ENCODE results near the gene C21orf58. TPM values are rescaled to one million over a fixed set of nuclear protein-coding genes. Genes with fewer than 3 reads are reported as not detected.

The C21orf58 gene
- total RNA-seq, 6 donors from 2014 or later: 3.2 to 35.6 (median 6.7) TPM

GRCh38 chr21:46274797-46275390, 48.8 kb downstream of the C21orf58 start:
- DNase-seq: no peak
- peak in 1 of 2 donors; percentile 20 for ATAC-seq (ENCODE audit: low FRiP score in 2 of 2)
- 97% methylated on average over 11 of the region's 11 CpGs for WGBS, 2 donors
- Histone ChIP-seq H3K4me3 (no peak overlapping the region), H3K9me3 (no peaks in the 10 kb centered on the region), H3K27ac (no peak overlapping the region), H3K4me1 (no peaks in the 10 kb centered on the region), H3K36me3 (peaks cover 60 to 100% (median 93%) of the 10 kb centered on the region in 4 donors), H3K27me3 (no peaks in the 10 kb centered on the region)
- TF ChIP-seq EP300 (IDR thresholded peaks at IDR 0.05) (no peak), POLR2A (IDR thresholded peaks at IDR 0.05) (no peak), CTCF (IDR thresholded peaks at IDR 0.05) (no peak), POLR2AphosphoS5 (IDR thresholded peaks at IDR 0.05) (no peak)

- WGBS, 2 donors: 96% methylated on average over 14 of the region's 14 CpGs
- Histone ChIP-seq H3K36me3 (peaks cover 57 to 100% (median 93%) of the 10 kb centered on the region in 4 donors), H3K4me1 (no peaks in the 10 kb centered on the region), H3K27me3 (no peaks in the 10 kb centered on the region), H3K4me3 (no peak overlapping the region), H3K27ac (no peak overlapping the region), H3K9me3 (no peaks in the 10 kb centered on the region)
- ATAC-seq (ENCODE audit: low FRiP score in 2 of 2) (no peak), DNase-seq (no peak)
- no peak for TF ChIP-seq POLR2A (IDR thresholded peaks at IDR 0.05)
- no peak for TF ChIP-seq POLR2AphosphoS5 (IDR thresholded peaks at IDR 0.05)
- no peak for TF ChIP-seq CTCF (IDR thresholded peaks at IDR 0.05)
- no peak for TF ChIP-seq EP300 (IDR thresholded peaks at IDR 0.05)
These were observed 50.3 kb downstream of the C21orf58 start for GRCh38 chr21:46273341-46273740.

- 96 to 98% methylated on average over 10 of the region's 10 CpGs for WGBS, 2 donors
- Histone ChIP-seq H3K27ac (no peak overlapping the region), H3K4me1 (peaks cover 0 to 3% (median 0%) of the 10 kb centered on the region in 4 donors), H3K27me3 (no peaks in the 10 kb centered on the region), H3K36me3 (peaks cover 53 to 100% (median 96%) of the 10 kb centered on the region in 4 donors), H3K9me3 (no peaks in the 10 kb centered on the region), H3K4me3 (no peak overlapping the region)
- TF ChIP-seq POLR2AphosphoS5 (IDR thresholded peaks at IDR 0.05): no peak
- TF ChIP-seq EP300 (IDR thresholded peaks at IDR 0.05): no peak
- no peak for TF ChIP-seq CTCF (IDR thresholded peaks at IDR 0.05)
- no peak for TF ChIP-seq POLR2A (IDR thresholded peaks at IDR 0.05)
- DNase-seq: peak in 1 of 2 donors; percentile 48
- ATAC-seq (ENCODE audit: low FRiP score in 2 of 2): no peak
These were observed 54.2 kb downstream of the C21orf58 start for GRCh38 chr21:46269466-46269865.

GRCh38 chr21:46268371-46268770, 55.3 kb downstream of the C21orf58 start:
- Histone ChIP-seq H3K36me3 (peaks cover 45 to 100% (median 94%) of the 10 kb centered on the region in 4 donors), H3K9me3 (no peaks in the 10 kb centered on the region), H3K27ac (no peak overlapping the region), H3K4me3 (no peak overlapping the region), H3K27me3 (no peaks in the 10 kb centered on the region), H3K4me1 (peaks cover 0 to 3% (median 0%) of the 10 kb centered on the region in 4 donors)
- DNase-seq (no peak), ATAC-seq (ENCODE audit: low FRiP score in 2 of 2) (no peak)
- 93% methylated on average over 13 of the region's 13 CpGs for WGBS, 2 donors
- no peak for TF ChIP-seq EP300 (IDR thresholded peaks at IDR 0.05)
- TF ChIP-seq POLR2A (IDR thresholded peaks at IDR 0.05): no peak
- no peak for TF ChIP-seq CTCF (IDR thresholded peaks at IDR 0.05)

GRCh38 chr21:46266946-46267345, 56.7 kb downstream of the C21orf58 start:
- no peak for TF ChIP-seq CTCF (IDR thresholded peaks at IDR 0.05)
- TF ChIP-seq POLR2A (IDR thresholded peaks at IDR 0.05): no peak
- TF ChIP-seq POLR2AphosphoS5 (IDR thresholded peaks at IDR 0.05): no peak
- no peak for TF ChIP-seq EP300 (IDR thresholded peaks at IDR 0.05)
- H3K27ac ChIP-seq: no peak overlapping the region
- H3K9me3 ChIP-seq: no peaks in the 10 kb centered on the region
- no peak overlapping the region for H3K4me3 ChIP-seq
- no peak for ATAC-seq (ENCODE audit: low FRiP score in 2 of 2)
- DNase-seq: no peak
- WGBS, 2 donors: 93 to 98% methylated on average over 19 of the region's 19 CpGs
- no peaks in the 10 kb centered on the region for H3K27me3 ChIP-seq
- H3K4me1 ChIP-seq: peaks cover 0 to 3% (median 0%) of the 10 kb centered on the region in 4 donors
- peaks cover 39 to 97% (median 85%) of the 10 kb centered on the region in 4 donors for H3K36me3 ChIP-seq

All from upper lobe of left lung (tissue), 6 donors.